ENCODE results near the gene AMBRA1. TPM values are rescaled to one million over a fixed set of nuclear protein-coding genes. Genes with fewer than 3 reads are reported as not detected.

AMBRA1 gene
- total RNA-seq, 4 donors from 2014 or later = 20.0 to 28.9 (median 26.0) TPM

DNA sequence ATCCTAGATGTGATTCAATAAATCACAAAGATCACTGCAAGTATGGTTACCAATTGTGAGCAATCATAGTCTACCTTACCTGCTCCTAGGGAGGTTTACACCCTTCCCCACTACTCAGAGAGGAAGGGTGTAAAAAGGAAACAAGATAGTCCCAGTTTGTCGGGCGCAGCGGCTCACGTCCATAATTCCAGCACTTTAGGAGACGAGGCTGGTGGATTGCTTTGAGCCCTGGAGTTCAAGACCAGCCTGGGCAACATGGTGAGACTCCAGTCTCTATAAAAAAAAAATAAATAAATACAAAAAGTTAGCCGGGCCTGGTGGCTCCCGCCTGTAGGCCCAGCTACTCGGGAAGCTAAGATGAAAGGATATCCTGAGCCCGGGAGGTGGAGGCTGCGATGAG is 962 bp upstream of the AMBRA1 start:
- intact Hi-C loops (cut with DNase I) = no loop called here
- H3K4me1 ChIP-seq = peaks cover 32 to 41% (median 37%) of the 10 kb centered on the region in 4 donors
- no peaks in the 10 kb centered on the region for H3K36me3 ChIP-seq
- TF ChIP-seq EP300 (IDR thresholded peaks at IDR 0.05) (no peak), POLR2A (IDR thresholded peaks at IDR 0.05; ENCODE audit: low read depth) (no peak), POLR2AphosphoS5 (IDR thresholded peaks at IDR 0.05) (no peak)
- TF ChIP-seq, protein P1, sequence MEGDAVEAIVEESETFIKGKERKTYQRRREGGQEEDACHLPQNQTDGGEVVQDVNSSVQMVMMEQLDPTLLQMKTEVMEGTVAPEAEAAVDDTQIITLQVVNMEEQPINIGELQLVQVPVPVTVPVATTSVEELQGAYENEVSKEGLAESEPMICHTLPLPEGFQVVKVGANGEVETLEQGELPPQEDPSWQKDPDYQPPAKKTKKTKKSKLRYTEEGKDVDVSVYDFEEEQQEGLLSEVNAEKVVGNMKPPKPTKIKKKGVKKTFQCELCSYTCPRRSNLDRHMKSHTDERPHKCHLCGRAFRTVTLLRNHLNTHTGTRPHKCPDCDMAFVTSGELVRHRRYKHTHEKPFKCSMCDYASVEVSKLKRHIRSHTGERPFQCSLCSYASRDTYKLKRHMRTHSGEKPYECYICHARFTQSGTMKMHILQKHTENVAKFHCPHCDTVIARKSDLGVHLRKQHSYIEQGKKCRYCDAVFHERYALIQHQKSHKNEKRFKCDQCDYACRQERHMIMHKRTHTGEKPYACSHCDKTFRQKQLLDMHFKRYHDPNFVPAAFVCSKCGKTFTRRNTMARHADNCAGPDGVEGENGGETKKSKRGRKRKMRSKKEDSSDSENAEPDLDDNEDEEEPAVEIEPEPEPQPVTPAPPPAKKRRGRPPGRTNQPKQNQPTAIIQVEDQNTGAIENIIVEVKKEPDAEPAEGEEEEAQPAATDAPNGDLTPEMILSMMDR (IDR thresholded peaks at IDR 0.05) = no peak
- H3K27ac ChIP-seq (replicated peaks in 1 of 4) = no peak overlapping the region
- H3K9me3 ChIP-seq = no peaks in the 10 kb centered on the region
- H3K27me3 ChIP-seq = no peaks in the 10 kb centered on the region
- WGBS = 86% methylated on average over 10 of the region's 10 CpGs
- H3K4me3 ChIP-seq = peak overlapping the region in 1 of 4 donors; percentile 88
- no peak for DNase-seq (ENCODE audit: extremely low spot score)

DNA sequence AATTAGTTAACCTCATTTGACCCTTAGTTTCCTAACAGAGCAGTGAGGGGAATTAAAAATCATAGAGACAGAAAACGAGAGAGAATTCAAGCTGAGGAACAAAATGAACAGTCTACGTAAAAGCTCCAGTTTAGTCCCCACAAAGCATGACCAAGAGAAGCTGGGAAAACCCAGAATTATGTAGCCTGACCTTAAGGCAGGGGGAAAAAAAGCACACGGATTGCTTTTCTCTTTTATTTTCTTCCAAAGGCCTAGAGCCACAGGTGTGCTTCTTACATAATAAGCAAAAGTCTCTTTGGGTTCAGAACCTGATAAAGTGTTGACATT is 514 bp upstream of the AMBRA1 start:
- H3K4me3 ChIP-seq = peak overlapping the region; percentile 73 to 96 (median 88)
- WGBS = 35% methylated on average over 3 of the region's 3 CpGs

DNA sequence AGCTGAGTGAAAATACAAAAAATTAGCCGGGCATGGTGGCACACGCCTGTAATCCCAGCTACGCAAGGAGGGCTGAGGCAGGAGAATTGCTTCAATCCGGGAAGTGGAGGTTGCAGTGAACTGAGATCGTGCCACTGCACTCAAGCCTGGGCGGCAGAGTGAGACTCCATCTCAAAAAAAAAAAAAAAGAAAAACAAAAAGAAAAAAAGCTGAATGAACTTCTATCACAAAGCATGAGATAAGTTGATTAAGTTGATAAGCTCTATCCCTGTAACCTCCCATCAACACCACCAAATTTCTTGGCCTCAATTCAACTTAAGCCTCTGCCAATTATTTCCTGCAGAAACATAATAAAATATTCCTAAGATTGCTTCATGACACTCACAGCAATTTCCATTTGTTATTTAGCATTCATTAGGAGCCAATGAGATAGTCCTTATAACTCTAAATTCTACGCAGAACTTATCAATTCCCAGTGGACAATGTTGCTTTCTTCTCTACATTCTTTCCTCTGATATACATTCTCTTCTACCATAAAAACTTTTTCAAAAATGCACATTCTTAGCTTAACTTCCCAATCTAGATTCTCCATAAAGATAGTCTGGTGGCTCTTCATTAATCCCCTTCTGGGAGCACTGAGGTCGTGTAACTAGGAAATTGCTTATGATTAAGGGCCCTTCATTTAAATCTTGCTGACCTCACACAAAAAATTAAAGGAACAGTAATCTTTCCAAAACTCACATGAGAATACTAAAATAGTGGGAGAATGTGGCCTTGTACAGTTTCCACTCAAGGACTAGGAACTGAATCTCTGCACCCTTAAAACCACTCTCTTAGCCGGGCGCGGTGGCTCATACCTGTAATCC is 2.9 kb downstream of the AMBRA1 start:
- Histone ChIP-seq H3K9me3 (no peaks in the 10 kb centered on the region), H3K4me3 (no peak overlapping the region), H3K27me3 (no peaks in the 10 kb centered on the region), H3K27ac (replicated peaks in 1 of 4) (peak overlapping the region in 1 of 4 donors; percentile 10), H3K36me3 (no peaks in the 10 kb centered on the region), H3K4me1 (peaks cover 34 to 61% (median 57%) of the 10 kb centered on the region in 4 donors)
- 63% methylated on average over 11 of the region's 11 CpGs for WGBS
- TF ChIP-seq EP300 (IDR thresholded peaks at IDR 0.05) (no peak), POLR2A (IDR thresholded peaks at IDR 0.05; ENCODE audit: low read depth) (no peak), POLR2AphosphoS5 (IDR thresholded peaks at IDR 0.05) (no peak)
- TF ChIP-seq, protein P1 (IDR thresholded peaks at IDR 0.05) = no peak
- no peak for DNase-seq (ENCODE audit: extremely low spot score)
- intact Hi-C loops (cut with DNase I) = no loop called here

More for the DNA sequence above, 514 bp upstream of the AMBRA1 start:
- no peaks in the 10 kb centered on the region for H3K36me3 ChIP-seq
- intact Hi-C loops (cut with DNase I) = no loop called here
- TF ChIP-seq POLR2AphosphoS5 (IDR thresholded peaks at IDR 0.05) (no peak), EP300 (IDR thresholded peaks at IDR 0.05) (no peak), POLR2A (IDR thresholded peaks at IDR 0.05; ENCODE audit: low read depth) (no peak)
- TF ChIP-seq, protein P1 (IDR thresholded peaks at IDR 0.05) = no peak
- H3K27ac ChIP-seq (replicated peaks in 1 of 4) = peak overlapping the region; percentile 77 to 85 (median 83)
- H3K27me3 ChIP-seq = no peaks in the 10 kb centered on the region
- DNase-seq (ENCODE audit: extremely low spot score) = no peak
- H3K9me3 ChIP-seq = no peaks in the 10 kb centered on the region
- H3K4me1 ChIP-seq = peaks cover 34 to 46% (median 41%) of the 10 kb centered on the region in 4 donors

DNA sequence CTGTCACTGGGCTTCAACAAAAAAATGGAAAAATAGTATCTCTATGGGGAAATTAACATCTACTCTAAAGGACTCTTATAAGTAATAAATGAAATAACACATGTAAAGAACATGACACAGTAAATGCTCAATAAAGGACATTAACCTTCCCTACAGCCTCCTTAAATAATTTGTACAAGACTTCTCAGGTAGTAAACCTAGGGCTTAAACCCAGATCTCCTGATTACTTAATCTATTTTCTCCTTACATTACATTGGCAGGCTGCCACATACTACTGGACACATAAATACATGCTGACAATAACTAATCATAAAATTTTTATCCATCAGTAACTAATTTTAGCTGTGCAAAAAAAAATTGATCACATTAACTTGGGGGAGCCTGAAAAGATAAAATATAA is 4.9 kb downstream of the AMBRA1 start:
- peaks cover 34 to 53% (median 51%) of the 10 kb centered on the region in 4 donors for H3K4me1 ChIP-seq

More for the DNA sequence above, 4.9 kb downstream of the AMBRA1 start:
- no peak overlapping the region for H3K27ac ChIP-seq (replicated peaks in 1 of 4)
- H3K4me3 ChIP-seq = no peak overlapping the region
- no peaks in the 10 kb centered on the region for H3K27me3 ChIP-seq
- no peak for TF ChIP-seq EP300 (IDR thresholded peaks at IDR 0.05)
- no peak for TF ChIP-seq POLR2A (IDR thresholded peaks at IDR 0.05; ENCODE audit: low read depth)
- no peak for TF ChIP-seq POLR2AphosphoS5 (IDR thresholded peaks at IDR 0.05)
- TF ChIP-seq, protein P1 (IDR thresholded peaks at IDR 0.05) = no peak
- no peaks in the 10 kb centered on the region for H3K9me3 ChIP-seq
- intact Hi-C loops (cut with DNase I) = no loop called here
- no peak for DNase-seq (ENCODE audit: extremely low spot score)
- no peaks in the 10 kb centered on the region for H3K36me3 ChIP-seq
